NCI-H1436 (cell line): ENCODE measurements around the gene CIAPIN1.

Experiments
- DNase-seq: peaks from one replicate; lab custom pipeline; 2025; lab: John Stamatoyannopoulos, UW

The CIAPIN1 gene

DNA sequence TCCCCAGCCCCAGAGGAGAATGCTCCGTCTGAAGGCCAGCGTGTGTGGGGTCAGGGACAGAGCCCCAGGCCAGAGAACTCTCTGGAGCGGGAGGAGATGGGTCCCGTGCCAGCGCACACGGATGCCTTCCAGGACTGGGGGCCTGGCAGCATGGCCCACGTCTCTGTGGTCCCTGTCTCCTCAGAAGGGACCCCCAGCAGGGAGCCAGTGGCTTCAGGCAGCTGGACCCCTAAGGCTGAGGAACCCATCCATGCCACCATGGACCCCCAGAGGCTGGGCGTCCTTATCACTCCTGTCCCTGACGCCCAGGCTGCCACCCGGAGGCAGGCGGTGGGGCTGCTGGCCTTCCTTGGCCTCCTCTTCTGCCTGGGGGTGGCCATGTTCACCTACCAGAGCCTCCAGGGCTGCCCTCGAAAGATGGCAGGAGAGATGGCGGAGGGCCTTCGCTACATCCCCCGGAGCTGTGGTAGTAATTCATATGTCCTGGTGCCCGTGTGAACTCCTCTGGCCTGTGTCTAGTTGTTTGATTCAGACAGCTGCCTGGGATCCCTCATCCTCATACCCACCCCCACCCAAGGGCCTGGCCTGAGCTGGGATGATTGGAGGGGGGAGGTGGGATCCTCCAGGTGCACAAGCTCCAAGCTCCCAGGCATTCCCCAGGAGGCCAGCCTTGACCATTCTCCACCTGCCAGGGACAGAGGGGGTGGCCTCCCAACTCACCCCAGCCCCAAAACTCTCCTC lies 64.5 kb downstream of the CIAPIN1 start:
- DNase-seq = no peak

GRCh38 chr16:57381791-57382534 lies 65.2 kb downstream of the CIAPIN1 start:
- DNase-seq = no peak

GRCh38 chr16:57380671-57381462 lies 66.3 kb downstream of the CIAPIN1 start:
- no peak for DNase-seq

- DNase-seq = no peak
Observed at GRCh38 chr16:57379579-57379978, 67.6 kb downstream of the CIAPIN1 start.
